Neural progenitor cell (in vitro differentiated cells): ENCODE measurements around the gene SLCO3A1.

Source experiments
- EZH2 ChIP-seq: fragments of 200-600 bp; sonication (generic); IDR thresholded peaks from 2 replicates; pipeline ENCODE4 v1.6.1; 2017; ENCODE audit warnings: antibody characterized with exemption, mild to moderate bottlenecking, moderate library complexity
- EZH2phosphoT487 ChIP-seq: fragments of 200-600 bp; sonication (generic); IDR thresholded peaks from 2 replicates; pipeline ENCODE4 v1.6.1; 2017; ENCODE audit warnings: antibody characterized with exemption
- TF ChIP-seq, protein P1 (sequence below): fragments of 200-600 bp; sonication (generic); IDR thresholded peaks from 2 replicates; pipeline ENCODE4 v1.5.1; 2017; ENCODE audit warnings: antibody characterized with exemption, mild to moderate bottlenecking

DNA sequence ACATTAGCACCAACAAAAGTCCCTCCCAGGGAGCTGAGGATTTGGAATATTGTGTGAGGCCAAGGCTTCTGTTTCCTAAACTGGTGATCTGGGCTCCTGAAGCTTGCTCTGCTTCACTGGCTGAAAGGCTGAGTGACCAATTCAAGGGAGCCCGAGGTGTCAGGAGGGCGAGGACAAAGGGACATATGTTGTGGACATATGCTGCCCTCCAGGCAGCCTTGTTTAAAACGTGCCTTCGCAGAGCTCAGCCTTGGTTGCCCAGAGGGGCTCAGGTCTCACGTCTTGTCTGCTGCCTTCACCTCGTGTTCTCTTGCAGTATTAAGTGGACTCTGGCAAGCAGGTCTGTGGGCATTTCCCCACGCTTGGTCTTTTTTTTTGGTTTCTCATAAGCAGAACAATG lies 7.0 kb downstream of the SLCO3A1 start:
- TF ChIP-seq, protein P1, sequence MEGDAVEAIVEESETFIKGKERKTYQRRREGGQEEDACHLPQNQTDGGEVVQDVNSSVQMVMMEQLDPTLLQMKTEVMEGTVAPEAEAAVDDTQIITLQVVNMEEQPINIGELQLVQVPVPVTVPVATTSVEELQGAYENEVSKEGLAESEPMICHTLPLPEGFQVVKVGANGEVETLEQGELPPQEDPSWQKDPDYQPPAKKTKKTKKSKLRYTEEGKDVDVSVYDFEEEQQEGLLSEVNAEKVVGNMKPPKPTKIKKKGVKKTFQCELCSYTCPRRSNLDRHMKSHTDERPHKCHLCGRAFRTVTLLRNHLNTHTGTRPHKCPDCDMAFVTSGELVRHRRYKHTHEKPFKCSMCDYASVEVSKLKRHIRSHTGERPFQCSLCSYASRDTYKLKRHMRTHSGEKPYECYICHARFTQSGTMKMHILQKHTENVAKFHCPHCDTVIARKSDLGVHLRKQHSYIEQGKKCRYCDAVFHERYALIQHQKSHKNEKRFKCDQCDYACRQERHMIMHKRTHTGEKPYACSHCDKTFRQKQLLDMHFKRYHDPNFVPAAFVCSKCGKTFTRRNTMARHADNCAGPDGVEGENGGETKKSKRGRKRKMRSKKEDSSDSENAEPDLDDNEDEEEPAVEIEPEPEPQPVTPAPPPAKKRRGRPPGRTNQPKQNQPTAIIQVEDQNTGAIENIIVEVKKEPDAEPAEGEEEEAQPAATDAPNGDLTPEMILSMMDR: no peak
- no peak for TF ChIP-seq EZH2
- no peak for TF ChIP-seq EZH2phosphoT487
